ENCODE results near the gene OR52B4.

DNA sequence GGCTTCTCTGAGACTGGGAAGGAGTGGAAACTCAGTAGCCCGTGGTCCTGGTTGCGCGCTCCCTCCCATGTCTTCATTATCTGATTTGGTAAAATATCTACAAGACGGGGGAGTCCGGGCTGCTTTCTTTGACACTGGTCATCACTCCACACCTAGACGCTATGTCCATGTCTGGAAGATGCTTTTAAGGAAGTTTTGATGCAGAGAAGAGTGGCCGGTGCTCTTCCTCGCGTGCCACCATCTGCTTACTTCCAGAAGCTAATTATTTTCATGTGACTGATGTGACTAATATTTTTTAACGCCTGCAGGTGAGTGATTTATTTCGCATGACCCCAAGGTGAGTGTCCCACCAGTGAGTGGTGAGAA, 25.7 kb upstream of the OR52B4 start:
- TF ChIP-seq, protein P1, sequence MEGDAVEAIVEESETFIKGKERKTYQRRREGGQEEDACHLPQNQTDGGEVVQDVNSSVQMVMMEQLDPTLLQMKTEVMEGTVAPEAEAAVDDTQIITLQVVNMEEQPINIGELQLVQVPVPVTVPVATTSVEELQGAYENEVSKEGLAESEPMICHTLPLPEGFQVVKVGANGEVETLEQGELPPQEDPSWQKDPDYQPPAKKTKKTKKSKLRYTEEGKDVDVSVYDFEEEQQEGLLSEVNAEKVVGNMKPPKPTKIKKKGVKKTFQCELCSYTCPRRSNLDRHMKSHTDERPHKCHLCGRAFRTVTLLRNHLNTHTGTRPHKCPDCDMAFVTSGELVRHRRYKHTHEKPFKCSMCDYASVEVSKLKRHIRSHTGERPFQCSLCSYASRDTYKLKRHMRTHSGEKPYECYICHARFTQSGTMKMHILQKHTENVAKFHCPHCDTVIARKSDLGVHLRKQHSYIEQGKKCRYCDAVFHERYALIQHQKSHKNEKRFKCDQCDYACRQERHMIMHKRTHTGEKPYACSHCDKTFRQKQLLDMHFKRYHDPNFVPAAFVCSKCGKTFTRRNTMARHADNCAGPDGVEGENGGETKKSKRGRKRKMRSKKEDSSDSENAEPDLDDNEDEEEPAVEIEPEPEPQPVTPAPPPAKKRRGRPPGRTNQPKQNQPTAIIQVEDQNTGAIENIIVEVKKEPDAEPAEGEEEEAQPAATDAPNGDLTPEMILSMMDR (IDR thresholded peaks at IDR 0.05) = no peak
- TF ChIP-seq POLR2A (IDR thresholded peaks at IDR 0.05) (no peak), POLR2AphosphoS5 (IDR thresholded peaks at IDR 0.05) (no peak)
